Right renal cortex interstitium (tissue), 3 donors: ENCODE data around the gene SASH3. TPM values are rescaled to one million over a fixed set of nuclear protein-coding genes. Genes with fewer than 3 reads are reported as not detected.

ENCODE experiments used
- polyA plus RNA-seq, 3 donors: library from polyadenylated mRNA; unstranded; fragments of 120-200 nt; gene quantifications; one replicate each; pipeline ENCODE4 v1.2.1, GENCODE V29; 2013; ENCODE audit not compliant: insufficient read length in 3 of 3

Gene SASH3
- polyA plus RNA-seq, 3 donors, result 1.7 to 2.0 (median 2.0) TPM

Other genes starting within 250 kb of the SASH3 start
- 10 to 100 TPM; 29.8 to 30.7 (median 30.4) TPM for gene OCRL, start 239.7 kb upstream of the SASH3 start, polyA plus RNA-seq
- 1 to 10 TPM; 5.5 to 7.8 (median 7.4) TPM for gene APLN, start 125.0 kb upstream of the SASH3 start, polyA plus RNA-seq
- gene XPNPEP2, start 41.0 kb upstream of the SASH3 start, polyA plus RNA-seq, result 100 to 1,000 TPM in 1 of 3 donors, 10 to 100 TPM in 2; 53.7 to 101 (median 56.2) TPM
- gene ZDHHC9, start 63.9 kb downstream of the SASH3 start, polyA plus RNA-seq, result 10 to 100 TPM; 42.1 to 45.8 (median 44.3) TPM
- gene UTP14A, start 126.2 kb downstream of the SASH3 start, polyA plus RNA-seq, result 10 to 100 TPM; 26.2 to 30.8 (median 29.3) TPM
- 10 to 100 TPM; 12.9 to 17.5 (median 14.7) TPM for gene BCORL1, start 202.7 kb downstream of the SASH3 start, polyA plus RNA-seq